ENCODE results near the gene ATXN1. TPM values are rescaled to one million over a fixed set of nuclear protein-coding genes. Genes with fewer than 3 reads are reported as not detected.

The ATXN1 gene
- total RNA-seq, 1 experiment from 2014 or later, result 27.0 TPM

DNA sequence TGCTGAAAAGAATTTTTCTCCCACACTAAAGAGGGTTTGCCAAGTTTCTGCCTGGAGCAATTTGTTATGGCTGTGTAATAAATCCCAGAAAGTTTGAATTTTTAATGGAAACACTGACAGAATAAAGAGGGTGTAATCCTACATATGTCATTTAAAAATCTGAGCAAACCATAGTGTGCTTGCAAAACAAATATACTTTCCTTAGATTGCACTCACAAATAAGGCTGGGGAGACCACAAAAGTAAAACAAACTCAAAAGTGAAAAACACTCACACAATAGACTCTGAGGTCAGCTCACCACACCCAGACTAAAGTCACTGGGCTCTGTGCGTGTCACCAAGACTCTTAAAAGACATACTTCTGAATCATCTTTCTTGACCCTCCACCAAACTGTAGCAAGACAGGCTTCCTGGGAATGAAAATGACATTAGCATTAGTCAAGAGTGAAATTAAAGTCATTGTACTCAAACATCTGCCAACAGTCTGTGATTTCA is 4.8 kb upstream of the ATXN1 start:
- no peak for TF ChIP-seq EZH2phosphoT487 (IDR thresholded peaks at IDR 0.05; ENCODE audit: borderline replicate concordance, low read length)
- TF ChIP-seq, protein P1, sequence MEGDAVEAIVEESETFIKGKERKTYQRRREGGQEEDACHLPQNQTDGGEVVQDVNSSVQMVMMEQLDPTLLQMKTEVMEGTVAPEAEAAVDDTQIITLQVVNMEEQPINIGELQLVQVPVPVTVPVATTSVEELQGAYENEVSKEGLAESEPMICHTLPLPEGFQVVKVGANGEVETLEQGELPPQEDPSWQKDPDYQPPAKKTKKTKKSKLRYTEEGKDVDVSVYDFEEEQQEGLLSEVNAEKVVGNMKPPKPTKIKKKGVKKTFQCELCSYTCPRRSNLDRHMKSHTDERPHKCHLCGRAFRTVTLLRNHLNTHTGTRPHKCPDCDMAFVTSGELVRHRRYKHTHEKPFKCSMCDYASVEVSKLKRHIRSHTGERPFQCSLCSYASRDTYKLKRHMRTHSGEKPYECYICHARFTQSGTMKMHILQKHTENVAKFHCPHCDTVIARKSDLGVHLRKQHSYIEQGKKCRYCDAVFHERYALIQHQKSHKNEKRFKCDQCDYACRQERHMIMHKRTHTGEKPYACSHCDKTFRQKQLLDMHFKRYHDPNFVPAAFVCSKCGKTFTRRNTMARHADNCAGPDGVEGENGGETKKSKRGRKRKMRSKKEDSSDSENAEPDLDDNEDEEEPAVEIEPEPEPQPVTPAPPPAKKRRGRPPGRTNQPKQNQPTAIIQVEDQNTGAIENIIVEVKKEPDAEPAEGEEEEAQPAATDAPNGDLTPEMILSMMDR (conservative IDR thresholded peaks at IDR 0.05; ENCODE audit: low read depth, low read length), result no peak
- TF ChIP-seq EZH2 (IDR thresholded peaks at IDR 0.05; ENCODE audit: low read length, unreplicated experiment), result no peak
- POLR2A ChIA-PET (ENCODE audit: unreplicated experiment), result interaction anchor here (0.6 kb wide), 1 partner anchor 252 kb away, joined by 3 read pairs; no protein-coding TSS in a partner anchor
- Histone ChIP-seq H3K4me1 (ENCODE audit: insufficient read depth, low read length) (peaks cover 70% of the 10 kb centered on the region), H3K27me3 (ENCODE audit: low read length) (no peaks in the 10 kb centered on the region), H2AFZ (ENCODE audit: low read length) (no peak overlapping the region), H3K27ac (ENCODE audit: low read length) (peak overlapping the region; percentile 97), H3K4me2 (ENCODE audit: low read length) (peak overlapping the region; percentile 93), H3K36me3 (ENCODE audit: low read depth, low read length) (no peaks in the 10 kb centered on the region), H3K9ac (ENCODE audit: low read length) (peak overlapping the region; percentile 92), H3K9me2 (replicated peaks; ENCODE audit: low read length) (no peaks in the 10 kb centered on the region), H4K20me1 (ENCODE audit: low read length) (no peaks in the 10 kb centered on the region), H3K79me2 (ENCODE audit: low read length) (peaks cover 36% of the 10 kb centered on the region), H3K9me3 (ENCODE audit: low read length) (no peaks in the 10 kb centered on the region), H3F3A (ENCODE audit: low read length, unreplicated experiment) (peaks cover 5% of the 10 kb centered on the region), H3K4me3 (ENCODE audit: low read length) (peak overlapping the region; percentile 34; the same call in 1 of the 2 replicates)
- intact Hi-C loops (cut with micrococcal nuclease), result loop anchor here (1.0 to 2.0 kb wide), 2 partner anchors 35 to 83 kb away; no protein-coding TSS in a partner anchor
- ATAC-seq (peak; percentile 34), DNase-seq (peak; percentile 98)
- CTCF ChIA-PET, result interaction anchor here (0.6 to 0.7 kb wide), 2 partner anchors 53 to 325 kb away, joined by 3 read pairs; no protein-coding TSS in a partner anchor
- BruUV-seq (replicated peaks), result no TSS peak

DNA sequence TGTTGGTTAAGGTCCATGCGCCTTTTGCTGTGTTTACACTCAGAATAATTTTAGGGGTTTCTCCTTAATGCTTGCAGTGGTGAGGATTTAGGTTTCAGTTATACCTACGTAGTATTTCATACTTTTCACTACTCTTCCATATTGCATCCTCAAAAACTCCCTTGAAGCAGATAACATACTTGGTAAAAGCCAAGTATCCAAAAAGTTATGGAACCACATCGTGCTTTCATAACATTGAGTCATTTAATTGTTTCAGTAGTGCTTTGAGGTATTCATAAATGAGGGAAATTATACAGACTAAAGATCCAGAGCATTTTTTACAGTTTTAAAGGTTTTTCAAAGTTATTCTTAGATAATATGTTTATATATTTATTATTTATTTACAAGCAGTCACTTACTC is 4.0 kb upstream of the ATXN1 start:
- H3K27me3 ChIP-seq (ENCODE audit: low read length), result no peaks in the 10 kb centered on the region
- H3K36me3 ChIP-seq (ENCODE audit: low read depth, low read length), result no peaks in the 10 kb centered on the region
- H2AFZ ChIP-seq (ENCODE audit: low read length), result no peak overlapping the region
- TF ChIP-seq EZH2 (IDR thresholded peaks at IDR 0.05; ENCODE audit: low read length, unreplicated experiment) (no peak), EZH2phosphoT487 (IDR thresholded peaks at IDR 0.05; ENCODE audit: borderline replicate concordance, low read length) (no peak)
- TF ChIP-seq, protein P1 (conservative IDR thresholded peaks at IDR 0.05; ENCODE audit: low read depth, low read length), result no peak
- H3K9me2 ChIP-seq (replicated peaks; ENCODE audit: low read length), result no peaks in the 10 kb centered on the region
- H3K4me3 ChIP-seq (ENCODE audit: low read length), result peak overlapping the region; percentile 79
- H3K4me1 ChIP-seq (ENCODE audit: insufficient read depth, low read length), result peaks cover 61% of the 10 kb centered on the region
- ChIA-PET POLR2A (ENCODE audit: unreplicated experiment) (no interaction called here), CTCF (interaction anchor here (0.7 kb wide), 1 partner anchor 54 kb away, joined by 3 read pairs; no protein-coding TSS in a partner anchor)
- no peaks in the 10 kb centered on the region for H4K20me1 ChIP-seq (ENCODE audit: low read length)
- H3K9ac ChIP-seq (ENCODE audit: low read length), result peak overlapping the region; percentile 92
- no peak for ATAC-seq
- peak overlapping the region; percentile 93 for H3K4me2 ChIP-seq (ENCODE audit: low read length)
- no peaks in the 10 kb centered on the region for H3K9me3 ChIP-seq (ENCODE audit: low read length)
- peaks cover 39% of the 10 kb centered on the region for H3K79me2 ChIP-seq (ENCODE audit: low read length)
- peak overlapping the region; percentile 97 for H3K27ac ChIP-seq (ENCODE audit: low read length)
- intact Hi-C loops (cut with micrococcal nuclease), result loop anchor here (2.0 kb wide), 2 partner anchors 54 to 432 kb away; no protein-coding TSS in a partner anchor
- H3F3A ChIP-seq (ENCODE audit: low read length, unreplicated experiment), result peaks cover 5% of the 10 kb centered on the region
- no peak for DNase-seq
- no TSS peak for BruUV-seq (replicated peaks)

Data from PC-3 (cell line).